MCF 10A (cell line): ENCODE data around the gene TBC1D9. TPM values are rescaled to one million over a fixed set of nuclear protein-coding genes. Genes with fewer than 3 reads are reported as not detected.

Experiments used
- BruUV-seq: library from RNA; stranded (reverse); fragments of 400-500 nt; replicated peaks from 2 replicates; lab custom pipeline; 2021; lab: Mats Ljungman, UMichigan
- CTCF ChIA-PET: fragments of 300-600 bp; sonication (Branson Sonifier 250); formaldehyde crosslinking; extraction: SDS; loops from one replicate; lab custom pipeline; 2021; ENCODE audit warnings: antibody characterized with exemption, inconsistent platforms; lab: Yijun Ruan, JAX
- POLR2A ChIA-PET: fragments of 300-600, 350-650 bp; sonication (Branson Sonifier 250); formaldehyde crosslinking; extraction: SDS; loops from one replicate; lab custom pipeline; 2020; ENCODE audit warnings: antibody characterized with exemption, inconsistent platforms; lab: Yijun Ruan, JAX
- DNase-seq: peaks from one replicate; pipeline ENCODE4 v3.0.0-alpha.2; 2018; ENCODE audit not compliant: unreplicated experiment
- H3K27ac Mint-ChIP-seq: one replicate; pipeline ENCODE4 v1.8.0; 2022; ENCODE audit warnings: mild to moderate bottlenecking, low read depth, mixed read lengths; ENCODE audit not compliant: unreplicated experiment
- H3K27me3 Mint-ChIP-seq: one replicate; pipeline ENCODE4 v1.8.0; 2022; ENCODE audit warnings: mixed read lengths; ENCODE audit not compliant: insufficient read depth, unreplicated experiment
- H3K36me3 Mint-ChIP-seq: one replicate; pipeline ENCODE4 v1.8.0; 2022; ENCODE audit warnings: mild to moderate bottlenecking, moderate library complexity, mixed read lengths; ENCODE audit not compliant: insufficient read depth, unreplicated experiment
- H3K4me1 Mint-ChIP-seq: one replicate; pipeline ENCODE4 v1.8.0; 2022; ENCODE audit warnings: mixed read lengths; ENCODE audit not compliant: insufficient read depth, unreplicated experiment
- H3K4me3 Mint-ChIP-seq: one replicate; pipeline ENCODE4 v1.8.0; 2022; ENCODE audit warnings: mild to moderate bottlenecking, moderate library complexity, mixed read lengths; ENCODE audit not compliant: unreplicated experiment
- H3K9me3 Mint-ChIP-seq: one replicate; pipeline ENCODE4 v1.8.0; 2022; ENCODE audit warnings: mixed read lengths; ENCODE audit not compliant: unreplicated experiment
- intact Hi-C: fragments of 100-400 bp; cut with micrococcal nuclease; formaldehyde crosslinking; loops from 2 replicates; pipeline ENCODE4 v1.14.1; 2022
- total RNA-seq: library from RNA; stranded (reverse); gene quantifications from 2 replicates; pipeline ENCODE4 v1.2.3, GENCODE V29; 2022
- TF ChIP-seq, protein P1 (sequence below): fragments of 200-600 bp; IDR thresholded peaks from one replicate; pipeline ENCODE4 v1.8.0; 2022; ENCODE audit warnings: antibody characterized with exemption, mild to moderate bottlenecking; ENCODE audit not compliant: unreplicated experiment

TBC1D9 gene
- total RNA-seq, 1 experiment from 2014 or later, result 17.4 TPM

GRCh38 chr4:140774510-140774909 lies 18.3 kb upstream of the TBC1D9 start:
- no TSS peak for BruUV-seq
- no peaks in the 10 kb centered on the region for H3K27me3 Mint-ChIP-seq
- intact Hi-C loops, result no loop called here
- H3K27ac Mint-ChIP-seq, result no peak overlapping the region
- no peaks in the 10 kb centered on the region for H3K9me3 Mint-ChIP-seq
- no peak for DNase-seq
- CTCF ChIA-PET, result no interaction called here
- TF ChIP-seq, protein P1, sequence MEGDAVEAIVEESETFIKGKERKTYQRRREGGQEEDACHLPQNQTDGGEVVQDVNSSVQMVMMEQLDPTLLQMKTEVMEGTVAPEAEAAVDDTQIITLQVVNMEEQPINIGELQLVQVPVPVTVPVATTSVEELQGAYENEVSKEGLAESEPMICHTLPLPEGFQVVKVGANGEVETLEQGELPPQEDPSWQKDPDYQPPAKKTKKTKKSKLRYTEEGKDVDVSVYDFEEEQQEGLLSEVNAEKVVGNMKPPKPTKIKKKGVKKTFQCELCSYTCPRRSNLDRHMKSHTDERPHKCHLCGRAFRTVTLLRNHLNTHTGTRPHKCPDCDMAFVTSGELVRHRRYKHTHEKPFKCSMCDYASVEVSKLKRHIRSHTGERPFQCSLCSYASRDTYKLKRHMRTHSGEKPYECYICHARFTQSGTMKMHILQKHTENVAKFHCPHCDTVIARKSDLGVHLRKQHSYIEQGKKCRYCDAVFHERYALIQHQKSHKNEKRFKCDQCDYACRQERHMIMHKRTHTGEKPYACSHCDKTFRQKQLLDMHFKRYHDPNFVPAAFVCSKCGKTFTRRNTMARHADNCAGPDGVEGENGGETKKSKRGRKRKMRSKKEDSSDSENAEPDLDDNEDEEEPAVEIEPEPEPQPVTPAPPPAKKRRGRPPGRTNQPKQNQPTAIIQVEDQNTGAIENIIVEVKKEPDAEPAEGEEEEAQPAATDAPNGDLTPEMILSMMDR, result no peak
- H3K4me3 Mint-ChIP-seq, result no peak overlapping the region
- H3K36me3 Mint-ChIP-seq, result no peaks in the 10 kb centered on the region
- POLR2A ChIA-PET, result interaction anchor here (1.0 kb wide), 1 partner anchor 10 kb away, joined by 3 read pairs; no protein-coding TSS in a partner anchor
- H3K4me1 Mint-ChIP-seq, result no peaks in the 10 kb centered on the region

GRCh38 chr4:140769209-140769608 lies 13.0 kb upstream of the TBC1D9 start:
- intact Hi-C loops, result no loop called here
- Mint-ChIP-seq H3K27ac (no peak overlapping the region), H3K9me3 (no peaks in the 10 kb centered on the region), H3K27me3 (no peaks in the 10 kb centered on the region), H3K4me1 (no peaks in the 10 kb centered on the region), H3K36me3 (no peaks in the 10 kb centered on the region), H3K4me3 (no peak overlapping the region)
- BruUV-seq, result no TSS peak
- POLR2A ChIA-PET, result interaction anchor here (1.6 kb wide), 1 partner anchor 13 kb away, joined by 7 read pairs; the partner anchor contains the start of gene TBC1D9
- TF ChIP-seq, protein P1, result no peak
- no peak for DNase-seq
- CTCF ChIA-PET, result no interaction called here

- Mint-ChIP-seq H3K9me3 (no peaks in the 10 kb centered on the region), H3K36me3 (no peaks in the 10 kb centered on the region), H3K27me3 (no peaks in the 10 kb centered on the region), H3K4me1 (no peaks in the 10 kb centered on the region), H3K27ac (no peak overlapping the region), H3K4me3 (no peak overlapping the region)
- TF ChIP-seq, protein P1, result no peak
- no TSS peak for BruUV-seq
- CTCF ChIA-PET, result no interaction called here
- no peak for DNase-seq
- POLR2A ChIA-PET, result interaction anchor here (0.8 to 1.3 kb wide), 2 partner anchors 8 to 10 kb away, joined by 3 read pairs; partner anchors contain the start of gene TBC1D9
- intact Hi-C loops, result no loop called here
Measured at GRCh38 chr4:140764785-140765392, 8.7 kb upstream of the TBC1D9 start.

GRCh38 chr4:140762202-140762601 lies 6.0 kb upstream of the TBC1D9 start:
- Mint-ChIP-seq H3K27ac (no peak overlapping the region), H3K9me3 (no peaks in the 10 kb centered on the region), H3K36me3 (no peaks in the 10 kb centered on the region), H3K27me3 (no peaks in the 10 kb centered on the region), H3K4me1 (no peaks in the 10 kb centered on the region), H3K4me3 (no peak overlapping the region)
- TF ChIP-seq, protein P1, result no peak
- ChIA-PET POLR2A (no interaction called here), CTCF (interaction anchor here (0.6 kb wide), 2 partner anchors 87 to 388 kb away, joined by 3 read pairs; no protein-coding TSS in a partner anchor)
- DNase-seq, result no peak
- intact Hi-C loops, result no loop called here
- no TSS peak for BruUV-seq
